ENCODE results near the gene EEF2KMT. TPM values are rescaled to one million over a fixed set of nuclear protein-coding genes. Genes with fewer than 3 reads are reported as not detected.
"Not testable (repeated sequence)": the region's sequence is repeated elsewhere in the genome, so short reads cannot be mapped to it uniquely, and the experiment has no call there.

Gene EEF2KMT
- total RNA-seq, 1 experiment from 2014 or later: 17.4 TPM

DNA sequence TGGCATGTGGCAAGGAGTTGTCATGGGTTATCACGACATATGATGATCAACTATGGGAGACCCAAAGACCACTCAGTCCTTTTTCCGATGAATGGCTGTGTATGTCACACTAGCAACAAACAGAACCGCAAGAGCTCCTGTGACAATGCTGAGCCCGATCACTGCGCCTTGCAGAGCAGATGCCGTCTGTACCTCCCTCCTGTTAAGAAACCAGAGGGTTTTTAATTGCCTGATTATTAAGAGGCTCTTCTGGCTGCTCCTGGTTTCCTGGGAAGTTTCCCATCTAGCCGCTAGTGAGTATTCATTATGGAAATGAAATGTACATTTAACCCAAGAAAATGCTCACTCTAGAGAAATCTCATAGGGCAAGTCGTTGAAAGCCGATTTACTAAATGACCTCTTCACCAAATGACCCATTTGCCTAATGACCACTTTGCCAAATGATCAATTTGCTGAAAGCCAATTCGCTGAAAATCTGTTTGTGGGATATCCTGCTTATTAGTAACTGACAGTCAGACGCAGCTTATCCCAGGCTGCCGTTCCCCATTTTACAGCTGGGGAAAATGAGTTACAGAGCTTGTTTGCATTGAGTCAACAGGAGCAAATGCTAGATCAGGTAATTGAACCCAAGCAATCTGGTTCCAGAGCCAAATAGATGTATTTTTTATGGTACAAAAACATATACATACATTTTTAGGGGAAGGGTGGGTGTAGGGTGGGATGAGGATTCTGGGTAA is 5.9 kb upstream of the EEF2KMT start:
- DNase-seq (ENCODE audit: low read depth in 1 of 2, low spot score in 2 of 2); H3K27me3 ChIP-seq (replicated peaks); H3K36me3 ChIP-seq; H3K9me3 ChIP-seq (replicated peaks); H3K4me1 ChIP-seq (replicated peaks); H3K27ac ChIP-seq; H3K4me3 ChIP-seq: not testable (repeated sequence)

DNA sequence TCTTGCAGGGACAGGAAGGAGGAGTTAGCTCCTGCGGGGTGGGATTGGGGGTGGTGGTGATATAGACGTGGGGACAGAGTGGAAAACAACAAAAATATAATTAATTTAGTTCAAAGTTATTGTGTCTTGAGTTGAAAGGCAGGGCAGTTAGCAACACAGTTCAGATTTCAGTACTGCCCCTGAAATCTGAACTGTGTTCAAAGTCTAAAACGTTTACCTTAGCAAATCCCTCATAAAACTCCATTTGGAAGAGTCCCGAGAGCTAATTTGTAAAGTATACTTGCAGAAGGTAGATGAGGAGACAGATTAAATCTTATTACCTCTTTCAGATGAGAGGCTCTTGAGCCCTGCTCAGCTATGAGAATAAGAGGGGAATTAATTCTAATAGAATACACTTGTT is 1.6 kb upstream of the EEF2KMT start:
- not testable (repeated sequence) for H3K36me3 ChIP-seq; H3K4me1 ChIP-seq (replicated peaks); H3K27me3 ChIP-seq (replicated peaks); H3K9me3 ChIP-seq (replicated peaks); H3K4me3 ChIP-seq; H3K27ac ChIP-seq; DNase-seq (ENCODE audit: low read depth in 1 of 2, low spot score in 2 of 2)

DNA sequence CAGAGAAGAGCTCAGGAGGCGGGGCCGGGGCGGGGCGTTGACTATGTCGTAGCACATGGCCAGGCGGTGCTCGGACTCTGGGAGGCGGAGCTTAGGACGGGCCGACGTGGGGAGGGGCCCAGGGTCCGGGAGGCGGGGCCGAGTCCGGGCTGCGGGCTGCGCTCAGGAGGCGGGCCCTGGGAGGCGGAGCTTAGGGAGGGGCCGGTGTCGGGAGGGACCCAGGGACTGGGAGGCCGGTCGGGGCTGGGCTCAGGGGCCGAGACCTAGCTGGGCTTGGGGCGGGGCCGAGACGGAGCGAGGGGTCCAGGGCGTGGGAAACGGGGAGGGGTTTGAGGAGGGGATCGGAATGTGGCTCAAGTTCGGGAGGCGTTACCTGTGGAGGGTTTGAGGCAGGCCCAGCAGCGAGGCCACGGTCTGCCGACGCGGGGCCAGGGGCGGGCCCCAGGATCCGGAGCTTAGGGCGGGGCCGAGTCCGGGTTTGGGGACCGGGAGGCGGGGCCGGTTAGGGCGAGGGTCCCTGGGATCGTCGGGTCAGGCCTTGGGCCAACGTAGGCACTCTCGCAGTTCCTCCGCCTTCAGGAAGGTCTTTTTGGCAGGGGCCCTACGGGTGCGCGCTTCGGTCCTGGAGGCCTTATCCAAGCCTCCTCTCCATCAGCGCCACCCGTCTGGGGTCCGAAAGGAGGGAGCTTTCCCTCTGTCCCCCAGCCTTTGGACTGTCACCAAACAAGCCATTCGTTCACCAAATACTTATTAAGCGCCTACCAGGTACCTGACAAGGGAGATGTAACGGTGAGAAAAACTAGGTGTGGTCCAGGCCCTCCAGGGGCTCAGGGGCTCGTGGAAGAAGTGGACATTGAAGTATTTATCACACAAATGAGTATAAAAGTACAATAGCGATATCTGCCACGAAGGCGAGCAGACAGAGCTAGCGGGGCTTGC is 895 bp upstream of the EEF2KMT start:
- DNase-seq (ENCODE audit: low read depth in 1 of 2, low spot score in 2 of 2): peak; percentile 47 to 62
- H3K4me1 ChIP-seq (replicated peaks); H3K27ac ChIP-seq; H3K36me3 ChIP-seq; H3K27me3 ChIP-seq (replicated peaks); H3K9me3 ChIP-seq (replicated peaks): not testable (repeated sequence)
- H3K4me3 ChIP-seq: peak overlapping the region; percentile 50

DNA sequence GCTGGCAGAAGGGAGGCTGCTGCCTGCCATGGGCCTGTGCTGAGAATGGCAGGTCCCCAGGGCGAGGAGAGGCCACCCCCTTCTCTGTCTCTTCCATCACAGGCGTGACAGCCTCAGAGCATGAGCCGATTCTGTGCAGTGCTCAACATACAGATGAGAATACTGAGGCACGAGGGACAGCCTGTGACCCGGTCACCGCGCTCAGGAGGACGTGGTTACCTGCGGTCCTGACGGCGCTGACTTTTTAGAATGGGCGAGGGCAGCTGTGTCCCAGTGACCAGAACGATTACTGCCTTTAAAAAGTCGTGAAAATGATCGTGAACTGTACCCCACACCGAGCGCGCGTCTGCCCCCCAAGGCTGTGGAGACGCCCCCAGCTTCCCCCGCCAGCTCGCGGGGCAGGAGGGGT is 530 bp downstream of the EEF2KMT start:
- not testable (repeated sequence) for H3K36me3 ChIP-seq; H3K27me3 ChIP-seq (replicated peaks); H3K4me1 ChIP-seq (replicated peaks); H3K9me3 ChIP-seq (replicated peaks)
- H3K27ac ChIP-seq: peak overlapping the region; percentile 12; the same call in 1 of the 2 replicates
- peak overlapping the region; percentile 50 for H3K4me3 ChIP-seq
- DNase-seq (ENCODE audit: low read depth in 1 of 2, low spot score in 2 of 2): peak in 1 of 2 experiments; percentile 28

DNA sequence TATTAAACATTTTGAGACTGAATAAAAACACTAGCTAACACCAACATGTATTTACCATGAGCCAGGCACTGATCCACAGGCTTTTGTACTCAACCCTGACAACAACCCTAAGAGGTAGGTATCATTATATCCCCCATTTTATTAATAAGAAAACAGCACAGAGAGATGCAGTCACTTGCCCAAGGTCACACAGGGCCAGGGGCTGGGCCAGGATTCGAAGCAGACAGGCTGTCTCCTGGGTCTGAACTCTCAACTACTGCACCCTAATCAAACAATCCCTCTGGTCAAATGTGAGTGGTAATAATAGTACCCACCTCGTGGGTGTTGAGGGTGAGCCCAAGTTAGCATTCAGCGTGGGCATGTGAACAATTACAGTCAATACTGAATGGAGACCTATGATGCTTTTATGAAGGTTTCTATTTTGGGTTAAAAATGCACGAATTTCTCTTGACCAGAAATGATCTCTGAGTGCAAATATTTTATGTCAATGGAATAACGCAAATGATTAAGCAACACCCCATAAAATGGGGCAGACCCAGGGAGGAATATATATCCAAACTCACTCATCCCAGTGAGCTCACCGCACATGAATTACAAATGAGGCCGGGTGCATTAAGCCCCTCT is 1.0 kb downstream of the EEF2KMT start:
- H3K4me3 ChIP-seq; H3K36me3 ChIP-seq; H3K27ac ChIP-seq; H3K4me1 ChIP-seq (replicated peaks); H3K9me3 ChIP-seq (replicated peaks); DNase-seq (ENCODE audit: low read depth in 1 of 2, low spot score in 2 of 2); H3K27me3 ChIP-seq (replicated peaks): not testable (repeated sequence)

DNA sequence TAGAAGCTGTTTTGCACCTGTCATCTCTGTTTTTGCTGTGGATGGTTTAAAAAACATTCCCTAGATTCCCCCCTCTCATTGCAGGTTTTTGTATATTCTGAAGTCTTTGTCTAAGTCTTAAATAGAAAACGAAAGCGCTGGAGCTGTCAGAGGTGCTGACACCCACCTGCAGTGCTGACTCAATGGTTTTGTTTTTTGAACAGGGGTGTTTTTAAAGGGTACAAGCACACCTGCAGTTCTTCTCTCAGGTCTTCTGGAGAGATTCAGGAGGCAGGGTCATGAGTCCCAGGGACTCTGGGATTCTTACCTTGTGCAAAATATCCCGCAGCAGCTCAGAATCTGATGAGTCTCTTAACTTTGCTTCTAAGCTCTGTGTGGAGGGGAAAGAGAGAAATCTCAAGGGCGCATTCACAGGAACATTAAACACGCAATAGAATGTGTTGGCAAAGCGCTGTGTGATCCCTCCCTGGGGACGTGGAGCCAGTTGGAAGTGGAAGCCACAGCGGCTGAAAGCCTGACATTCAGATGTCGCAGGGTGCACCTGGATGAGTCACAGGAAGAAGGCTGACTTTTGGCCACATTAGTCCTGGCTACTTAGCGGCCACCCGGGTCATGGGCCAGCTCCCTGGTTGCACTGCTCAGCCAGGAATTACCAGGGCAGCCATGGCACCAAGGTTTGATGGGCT is 2.3 kb downstream of the EEF2KMT start:
- not testable (repeated sequence) for H3K4me1 ChIP-seq (replicated peaks); H3K4me3 ChIP-seq; H3K27me3 ChIP-seq (replicated peaks); H3K9me3 ChIP-seq (replicated peaks); H3K36me3 ChIP-seq; H3K27ac ChIP-seq; DNase-seq (ENCODE audit: low read depth in 1 of 2, low spot score in 2 of 2)

DNA sequence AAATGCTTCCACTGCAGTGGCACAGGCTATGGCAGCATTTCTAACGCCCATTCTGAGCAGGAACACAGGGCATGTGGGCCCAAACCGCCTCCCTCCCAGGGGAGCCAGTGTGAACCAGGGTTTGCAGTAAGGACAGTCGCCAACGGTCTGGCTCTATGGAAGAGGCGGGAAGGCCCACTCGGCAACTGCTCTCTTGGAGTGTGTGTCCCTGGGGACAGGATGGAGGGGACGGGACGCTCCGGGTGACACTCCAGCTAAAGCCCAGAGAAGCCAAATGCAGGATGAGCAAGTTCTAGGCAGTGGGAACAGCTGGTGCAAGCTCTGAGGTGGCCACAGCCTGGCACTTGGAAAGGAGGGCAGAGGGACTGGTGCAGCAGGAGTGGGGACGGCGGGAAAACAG is 3.8 kb downstream of the EEF2KMT start:
- not testable (repeated sequence) for H3K4me3 ChIP-seq; DNase-seq (ENCODE audit: low read depth in 1 of 2, low spot score in 2 of 2); H3K9me3 ChIP-seq (replicated peaks); H3K27ac ChIP-seq; H3K27me3 ChIP-seq (replicated peaks); H3K4me1 ChIP-seq (replicated peaks); H3K36me3 ChIP-seq

DNA sequence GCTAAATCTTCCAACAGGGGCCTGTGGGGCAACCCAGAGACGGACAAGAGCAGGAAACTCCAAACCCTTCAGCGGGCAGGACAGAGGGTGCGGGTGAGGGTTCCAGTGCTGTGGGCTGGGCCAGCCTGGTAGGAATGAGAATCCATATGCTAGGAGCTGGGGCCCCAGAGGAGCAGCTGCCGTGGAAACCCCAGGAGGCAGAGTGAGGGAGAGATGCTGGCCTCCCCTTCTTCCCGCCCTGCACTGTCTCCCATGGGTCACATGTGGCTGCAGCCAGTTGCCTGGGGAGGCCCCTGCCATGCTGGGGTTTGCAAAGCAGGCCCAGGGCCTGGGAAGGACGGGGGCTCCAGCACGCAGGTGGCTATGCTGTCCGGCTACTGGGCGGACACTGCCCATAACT is 4.5 kb downstream of the EEF2KMT start:
- DNase-seq (ENCODE audit: low read depth in 1 of 2, low spot score in 2 of 2); H3K9me3 ChIP-seq (replicated peaks); H3K4me1 ChIP-seq (replicated peaks); H3K27me3 ChIP-seq (replicated peaks); H3K36me3 ChIP-seq; H3K27ac ChIP-seq; H3K4me3 ChIP-seq: not testable (repeated sequence)

DNA sequence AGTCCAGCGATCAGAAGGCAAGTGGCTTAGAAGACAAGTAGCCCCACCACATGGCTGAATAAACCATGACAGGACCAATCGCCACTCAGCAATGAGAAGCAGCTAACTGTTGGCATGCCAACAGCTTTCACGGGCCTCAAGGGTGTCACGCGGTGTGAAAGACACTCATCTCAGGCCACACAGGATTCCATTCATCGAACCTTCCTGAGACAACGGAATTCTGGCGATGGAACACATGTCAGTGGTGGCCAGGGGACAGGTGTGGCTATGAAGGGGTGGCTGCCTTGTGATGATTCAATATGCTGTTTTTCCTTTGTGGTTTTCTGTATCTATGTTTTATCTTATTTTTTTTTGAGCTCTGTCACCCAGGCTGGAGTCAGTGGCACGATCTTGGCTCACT is 7.0 kb downstream of the EEF2KMT start:
- H3K9me3 ChIP-seq (replicated peaks); H3K27ac ChIP-seq; H3K27me3 ChIP-seq (replicated peaks); H3K4me1 ChIP-seq (replicated peaks); H3K4me3 ChIP-seq; DNase-seq (ENCODE audit: low read depth in 1 of 2, low spot score in 2 of 2); H3K36me3 ChIP-seq: not testable (repeated sequence)

DNA sequence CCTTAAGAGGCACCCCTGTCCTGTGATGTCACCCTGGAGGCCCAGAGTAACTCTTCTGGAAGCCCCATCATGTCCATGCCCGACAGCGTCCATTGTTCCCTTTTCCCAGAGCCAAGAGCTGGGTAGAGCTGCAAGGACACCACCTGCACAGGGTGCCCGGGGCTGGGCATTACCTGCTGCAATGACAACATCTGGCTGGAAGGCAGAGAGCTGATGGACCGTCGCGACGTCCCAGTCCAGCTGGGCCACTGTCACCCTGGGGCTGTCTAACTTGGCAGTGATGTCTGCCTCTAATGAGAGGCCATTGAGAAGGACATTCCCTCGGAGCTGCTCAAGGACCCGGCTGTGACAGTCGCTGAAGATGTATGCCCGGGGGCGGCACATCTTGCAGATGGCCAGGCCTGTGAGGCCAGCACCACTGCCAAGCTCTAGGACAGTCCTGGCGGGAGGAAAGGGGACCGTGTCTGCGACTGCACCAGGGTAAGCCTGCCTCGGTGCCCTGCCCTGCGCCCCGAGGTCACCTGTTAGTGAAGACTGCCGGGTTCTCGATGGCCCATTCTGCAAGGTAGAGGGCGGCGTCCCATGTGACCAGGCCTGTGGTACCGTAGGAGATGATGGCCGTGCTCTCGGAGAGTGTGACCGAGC is 7.6 kb downstream of the EEF2KMT start:
- H3K9me3 ChIP-seq (replicated peaks); DNase-seq (ENCODE audit: low read depth in 1 of 2, low spot score in 2 of 2); H3K36me3 ChIP-seq: not testable (repeated sequence)

DNA sequence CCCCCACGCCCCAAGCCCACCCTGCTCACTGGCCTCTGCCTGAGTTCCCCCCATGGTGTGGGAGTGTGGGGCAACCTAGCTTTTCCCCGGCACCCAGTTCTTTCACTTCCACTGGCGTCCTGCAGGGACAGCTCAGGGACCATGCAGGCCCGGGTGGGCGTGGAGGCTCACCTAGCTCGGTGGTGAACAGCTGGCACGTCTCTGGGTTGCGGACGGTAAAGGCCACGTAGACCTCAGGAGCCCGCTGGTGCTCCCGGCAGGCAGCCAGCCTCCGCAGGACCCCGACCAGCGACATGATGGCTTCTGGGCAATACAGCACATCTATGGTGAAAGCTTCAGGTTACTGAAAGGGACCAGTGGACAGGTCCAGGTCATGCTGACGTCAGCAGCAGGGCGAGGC is 8.7 kb downstream of the EEF2KMT start:
- not testable (repeated sequence) for DNase-seq (ENCODE audit: low read depth in 1 of 2, low spot score in 2 of 2); H3K9me3 ChIP-seq (replicated peaks)

More for the DNA sequence above, 7.6 kb downstream of the EEF2KMT start:
- not testable (repeated sequence) for H3K4me1 ChIP-seq (replicated peaks); H3K4me3 ChIP-seq; H3K27ac ChIP-seq; H3K27me3 ChIP-seq (replicated peaks)

DNA sequence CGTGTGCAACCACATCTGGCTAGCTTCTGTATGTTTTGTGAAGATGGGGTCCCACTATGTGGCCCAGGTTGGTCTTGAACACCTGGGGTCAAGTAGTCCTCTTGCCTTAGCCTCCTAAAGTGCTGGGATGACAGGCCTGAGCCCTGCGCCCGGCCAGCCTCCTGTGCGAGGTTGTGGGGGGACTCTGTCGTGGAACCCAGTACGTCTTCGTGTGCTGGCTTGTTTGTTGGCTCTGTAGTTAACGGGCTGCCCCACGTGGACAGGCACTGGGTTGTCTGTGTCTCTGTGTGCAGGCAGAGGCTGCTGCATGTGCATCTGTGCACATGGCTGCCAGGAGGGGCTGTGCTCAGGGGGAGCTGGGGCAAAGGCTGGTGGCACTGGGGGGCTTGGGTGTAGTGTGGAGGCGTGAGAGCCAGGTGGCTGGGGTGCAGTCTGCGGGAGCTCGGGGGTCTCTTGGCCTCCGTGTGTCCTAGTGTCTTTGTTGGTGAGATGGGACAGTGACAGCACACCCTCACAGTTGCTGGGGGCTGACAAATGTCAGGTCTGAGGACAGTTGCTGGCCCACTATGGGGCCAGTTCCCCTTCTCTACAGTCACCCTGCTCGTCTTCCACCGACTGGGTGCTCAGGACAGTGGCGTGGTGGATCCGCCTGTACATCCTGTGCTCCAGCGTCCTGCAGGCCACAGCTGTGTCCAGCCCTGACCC is 9.4 kb downstream of the EEF2KMT start:
- not testable (repeated sequence) for H3K4me3 ChIP-seq; H3K36me3 ChIP-seq; H3K4me1 ChIP-seq (replicated peaks); H3K27me3 ChIP-seq (replicated peaks); H3K9me3 ChIP-seq (replicated peaks); H3K27ac ChIP-seq; DNase-seq (ENCODE audit: low read depth in 1 of 2, low spot score in 2 of 2)

More for the DNA sequence above, 8.7 kb downstream of the EEF2KMT start:
- H3K4me3 ChIP-seq; H3K27me3 ChIP-seq (replicated peaks); H3K36me3 ChIP-seq; H3K4me1 ChIP-seq (replicated peaks); H3K27ac ChIP-seq: not testable (repeated sequence)

DNA sequence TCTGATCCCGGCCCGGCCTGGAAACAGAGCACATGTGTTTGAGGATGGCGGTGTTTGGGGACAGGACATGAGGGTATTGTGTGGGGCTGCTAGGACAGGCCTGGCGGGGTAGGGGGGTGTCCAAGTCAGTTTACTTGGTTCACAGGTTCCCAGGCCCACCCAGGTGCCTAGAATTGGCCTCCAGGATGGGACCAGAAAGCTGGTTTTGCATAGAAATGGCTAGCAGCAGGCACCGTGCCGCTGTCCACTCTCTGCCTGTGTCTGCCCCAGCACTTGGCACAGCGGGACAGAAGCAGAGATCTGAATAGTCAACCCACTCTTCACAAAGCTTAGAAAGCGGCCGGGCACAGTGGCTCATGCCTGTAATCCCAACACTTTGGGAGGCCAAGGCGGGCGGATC is 11.9 kb downstream of the EEF2KMT start:
- not testable (repeated sequence) for H3K4me3 ChIP-seq; H3K36me3 ChIP-seq; H3K9me3 ChIP-seq (replicated peaks); DNase-seq (ENCODE audit: low read depth in 1 of 2, low spot score in 2 of 2); H3K27me3 ChIP-seq (replicated peaks); H3K4me1 ChIP-seq (replicated peaks); H3K27ac ChIP-seq
